Measurements from ENCODE around the gene RIPOR3. TPM values are rescaled to one million over a fixed set of nuclear protein-coding genes. Genes with fewer than 3 reads are reported as not detected.

Gene RIPOR3
- total and polyA plus RNA-seq, 2 experiments from 2014 or later: 5.6 to 5.7 TPM

DNA sequence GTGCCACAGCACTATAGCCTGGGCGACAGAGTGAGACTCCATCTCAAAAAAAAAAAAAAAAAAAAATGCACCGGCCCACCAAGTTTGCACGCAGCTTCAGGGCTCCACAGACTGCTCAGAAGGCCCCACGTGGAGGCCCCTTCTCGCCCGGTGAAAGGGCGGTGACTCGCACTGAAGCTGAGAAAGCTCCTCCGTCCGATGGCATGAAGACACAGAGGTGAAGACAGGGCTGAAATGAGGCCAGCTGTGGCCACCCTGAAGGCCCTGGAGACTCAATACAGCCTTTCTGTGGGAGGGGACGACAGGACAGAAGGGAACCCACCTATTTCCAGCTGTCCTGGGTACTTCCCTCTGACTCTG, 97.1 kb downstream of the RIPOR3 start:
- no peaks in the 10 kb centered on the region for H4K20me1 ChIP-seq (ENCODE audit: insufficient read depth, poor library complexity, severe bottlenecking)
- H3K79me2 ChIP-seq: no peaks in the 10 kb centered on the region
- TF ChIP-seq, protein P1, sequence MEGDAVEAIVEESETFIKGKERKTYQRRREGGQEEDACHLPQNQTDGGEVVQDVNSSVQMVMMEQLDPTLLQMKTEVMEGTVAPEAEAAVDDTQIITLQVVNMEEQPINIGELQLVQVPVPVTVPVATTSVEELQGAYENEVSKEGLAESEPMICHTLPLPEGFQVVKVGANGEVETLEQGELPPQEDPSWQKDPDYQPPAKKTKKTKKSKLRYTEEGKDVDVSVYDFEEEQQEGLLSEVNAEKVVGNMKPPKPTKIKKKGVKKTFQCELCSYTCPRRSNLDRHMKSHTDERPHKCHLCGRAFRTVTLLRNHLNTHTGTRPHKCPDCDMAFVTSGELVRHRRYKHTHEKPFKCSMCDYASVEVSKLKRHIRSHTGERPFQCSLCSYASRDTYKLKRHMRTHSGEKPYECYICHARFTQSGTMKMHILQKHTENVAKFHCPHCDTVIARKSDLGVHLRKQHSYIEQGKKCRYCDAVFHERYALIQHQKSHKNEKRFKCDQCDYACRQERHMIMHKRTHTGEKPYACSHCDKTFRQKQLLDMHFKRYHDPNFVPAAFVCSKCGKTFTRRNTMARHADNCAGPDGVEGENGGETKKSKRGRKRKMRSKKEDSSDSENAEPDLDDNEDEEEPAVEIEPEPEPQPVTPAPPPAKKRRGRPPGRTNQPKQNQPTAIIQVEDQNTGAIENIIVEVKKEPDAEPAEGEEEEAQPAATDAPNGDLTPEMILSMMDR (IDR thresholded peaks at IDR 0.05; ENCODE audit: poor library complexity): no peak
- TF ChIP-seq EZH2 (IDR thresholded peaks at IDR 0.05; ENCODE audit: borderline replicate concordance) (no peak), EZH2phosphoT487 (IDR thresholded peaks at IDR 0.05; ENCODE audit: low read depth, severe bottlenecking, unreplicated experiment) (no peak)
- H3K9me3 ChIP-seq (ENCODE audit: low read depth): no peaks in the 10 kb centered on the region
- no peaks in the 10 kb centered on the region for H3K36me3 ChIP-seq (replicated peaks; ENCODE audit: insufficient read depth, low read depth)
- H3K9me2 ChIP-seq (replicated peaks; ENCODE audit: insufficient read depth): no peaks in the 10 kb centered on the region
- H2AFZ ChIP-seq: no peak overlapping the region
- H3K27ac ChIP-seq: no peak overlapping the region
- H3K27me3 ChIP-seq: no peaks in the 10 kb centered on the region
- H3K4me3 ChIP-seq: no peak overlapping the region
- 87% methylated on average over 11 of the region's 11 CpGs for WGBS (ENCODE audit: low lambda C conversion rate, missing lambda C conversion rate)
- DNase-seq (ENCODE audit: low spot score): no peak
- peaks cover 4% of the 10 kb centered on the region for H3K4me1 ChIP-seq (ENCODE audit: insufficient read depth)
- no peak overlapping the region for H3K4me2 ChIP-seq

DNA sequence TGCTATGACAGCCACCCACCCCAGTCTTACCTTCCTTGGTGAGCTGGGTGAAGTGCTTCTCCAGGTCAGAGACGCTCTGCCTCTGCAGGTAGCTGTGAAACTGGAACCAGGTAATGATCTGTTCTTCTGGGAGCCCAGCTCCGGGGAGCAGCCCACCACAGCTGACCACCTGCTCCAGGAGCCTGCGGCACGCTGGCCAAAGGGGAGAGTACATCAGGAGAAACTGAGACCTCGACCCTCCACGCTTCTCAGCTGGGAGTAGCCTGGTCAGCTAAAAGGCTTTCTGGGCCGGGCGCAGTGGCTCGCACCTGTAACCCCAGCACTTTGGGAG, 98.4 kb downstream of the RIPOR3 start:
- H4K20me1 ChIP-seq (ENCODE audit: insufficient read depth, poor library complexity, severe bottlenecking): no peaks in the 10 kb centered on the region
- H2AFZ ChIP-seq: no peak overlapping the region
- WGBS (ENCODE audit: low lambda C conversion rate, missing lambda C conversion rate): 97% methylated on average over 9 of the region's 9 CpGs
- H3K4me2 ChIP-seq: no peak overlapping the region
- H3K79me2 ChIP-seq: no peaks in the 10 kb centered on the region
- no peaks in the 10 kb centered on the region for H3K27me3 ChIP-seq
- no peak for DNase-seq (ENCODE audit: low spot score)
- H3K4me3 ChIP-seq: no peak overlapping the region
- peaks cover 4% of the 10 kb centered on the region for H3K4me1 ChIP-seq (ENCODE audit: insufficient read depth)
- no peaks in the 10 kb centered on the region for H3K36me3 ChIP-seq (replicated peaks; ENCODE audit: insufficient read depth, low read depth)
- H3K27ac ChIP-seq: no peak overlapping the region
- TF ChIP-seq EZH2 (IDR thresholded peaks at IDR 0.05; ENCODE audit: borderline replicate concordance) (no peak), EZH2phosphoT487 (IDR thresholded peaks at IDR 0.05; ENCODE audit: low read depth, severe bottlenecking, unreplicated experiment) (no peak)
- TF ChIP-seq, protein P1 (IDR thresholded peaks at IDR 0.05; ENCODE audit: poor library complexity): no peak
- no peaks in the 10 kb centered on the region for H3K9me2 ChIP-seq (replicated peaks; ENCODE audit: insufficient read depth)
- no peaks in the 10 kb centered on the region for H3K9me3 ChIP-seq (ENCODE audit: low read depth)

DNA sequence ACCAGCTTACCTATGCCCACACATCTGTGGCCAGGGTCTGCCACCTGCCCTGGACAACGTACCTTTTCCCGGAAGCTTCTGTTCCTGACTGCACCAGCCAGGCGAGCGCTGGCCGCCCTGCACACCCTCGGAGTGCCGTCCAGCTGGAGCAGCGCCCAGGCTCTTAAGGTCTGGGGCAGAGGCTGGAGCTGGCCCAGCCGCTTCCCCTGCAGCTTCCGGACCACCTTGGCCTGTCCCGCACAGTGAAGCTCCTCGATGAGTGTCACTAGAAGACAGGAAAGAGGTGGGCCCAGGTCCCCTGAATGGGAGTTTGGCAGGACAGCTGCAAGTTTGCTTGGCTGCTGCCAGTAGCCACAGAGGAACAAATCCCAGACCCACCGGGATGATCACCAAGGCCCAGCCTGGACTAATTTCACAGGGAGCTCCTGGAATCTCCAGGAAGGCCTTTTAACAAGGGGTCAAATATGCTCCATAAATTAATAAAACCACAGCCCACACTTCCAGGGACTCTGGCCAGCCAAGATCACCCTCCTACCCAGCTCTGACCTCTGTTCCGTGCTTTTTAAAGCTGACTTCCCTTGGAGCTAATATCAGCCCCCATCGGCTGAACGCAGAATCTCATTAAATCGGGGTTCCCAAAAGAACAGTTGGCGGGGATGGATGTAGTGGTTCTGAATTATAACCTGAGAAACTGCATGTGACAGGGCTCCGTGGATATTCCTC, 98.9 kb downstream of the RIPOR3 start:
- H3K4me2 ChIP-seq: no peak overlapping the region
- H3K4me3 ChIP-seq: no peak overlapping the region
- H4K20me1 ChIP-seq (ENCODE audit: insufficient read depth, poor library complexity, severe bottlenecking): no peaks in the 10 kb centered on the region
- DNase-seq (ENCODE audit: low spot score): no peak
- no peaks in the 10 kb centered on the region for H3K9me3 ChIP-seq (ENCODE audit: low read depth)
- no peak overlapping the region for H2AFZ ChIP-seq
- H3K79me2 ChIP-seq: no peaks in the 10 kb centered on the region
- WGBS (ENCODE audit: low lambda C conversion rate, missing lambda C conversion rate): 89% methylated on average over 19 of the region's 19 CpGs
- H3K36me3 ChIP-seq (replicated peaks; ENCODE audit: insufficient read depth, low read depth): no peaks in the 10 kb centered on the region
- peaks cover 4% of the 10 kb centered on the region for H3K4me1 ChIP-seq (ENCODE audit: insufficient read depth)
- no peaks in the 10 kb centered on the region for H3K9me2 ChIP-seq (replicated peaks; ENCODE audit: insufficient read depth)
- no peak overlapping the region for H3K27ac ChIP-seq
- H3K27me3 ChIP-seq: no peaks in the 10 kb centered on the region
- no peak for TF ChIP-seq EZH2phosphoT487 (IDR thresholded peaks at IDR 0.05; ENCODE audit: low read depth, severe bottlenecking, unreplicated experiment)
- TF ChIP-seq EZH2 (IDR thresholded peaks at IDR 0.05; ENCODE audit: borderline replicate concordance): no peak
- TF ChIP-seq, protein P1 (IDR thresholded peaks at IDR 0.05; ENCODE audit: poor library complexity): no peak

Data from hepatocyte (in vitro differentiated cells).